GM18498 (cell line): ENCODE measurements around the gene PLCB3.
A peak's percentile ranks its signal among the peaks of the same experiment; 100 is the strongest.

Source experiments
- ATAC-seq: cut with Tn5 transposase; IDR thresholded peaks from one replicate; pipeline ENCODE4 v1.9.1; 2021; ENCODE audit warnings: mild to moderate bottlenecking, moderate library complexity; ENCODE audit not compliant: unreplicated experiment

The PLCB3 gene

DNA sequence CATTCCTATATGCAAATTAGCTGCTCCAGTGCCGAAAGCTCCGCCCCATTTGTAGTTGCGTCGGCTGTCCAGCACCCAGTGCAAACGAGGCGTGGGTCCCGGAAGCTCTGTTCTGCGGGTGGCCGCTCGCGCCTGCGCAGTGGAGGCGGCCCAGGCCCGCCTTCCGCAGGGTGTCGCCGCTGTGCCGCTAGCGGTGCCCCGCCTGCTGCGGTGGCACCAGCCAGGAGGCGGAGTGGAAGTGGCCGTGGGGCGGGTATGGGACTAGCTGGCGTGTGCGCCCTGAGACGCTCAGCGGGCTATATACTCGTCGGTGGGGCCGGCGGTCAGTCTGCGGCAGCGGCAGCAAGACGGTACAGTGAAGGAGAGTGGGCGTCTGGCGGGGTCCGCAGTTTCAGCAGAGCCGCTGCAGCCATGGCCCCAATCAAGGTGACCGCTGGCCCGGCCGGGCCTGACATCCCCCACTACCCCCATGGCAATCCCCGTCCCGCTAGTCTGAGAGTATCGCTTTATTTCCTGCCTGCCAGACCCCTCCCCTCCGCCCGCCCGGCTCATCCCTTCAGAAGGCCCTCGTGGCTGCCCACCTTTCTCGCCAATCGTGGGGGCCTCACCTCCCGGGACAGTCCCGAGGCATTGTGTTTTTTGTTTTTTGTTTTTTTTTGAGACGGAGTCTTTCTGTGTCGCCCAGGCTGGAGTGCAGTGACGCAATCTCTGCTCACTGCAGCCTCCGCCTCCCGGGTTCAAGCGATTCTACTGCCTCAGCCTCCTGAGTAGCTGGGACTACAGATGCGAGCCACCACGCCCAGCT lies 66.8 kb downstream of the PLCB3 start, which contains the start of gene PRDX5:
PRDX5 (plus strand) TSS at position 161 of the 805 bp plus-strand sequence; CDS start at position 256, 95 bp downstream.
- peak; percentile 73 for ATAC-seq
